B cell (primary cell): ENCODE data around the gene GET4.

ENCODE experiments used
- CTCF ChIP-seq: fragments of 200-600 bp; IDR thresholded peaks from one replicate; pipeline ENCODE4 v1.8.0; 2022; ENCODE audit warnings: antibody characterized with exemption, mild to moderate bottlenecking
- EZH2 ChIP-seq: IDR thresholded peaks from 2 replicates; pipeline ENCODE4 v1.6.1; 2012; ENCODE audit warnings: borderline replicate concordance, low read depth, mild to moderate bottlenecking, moderate library complexity, low read length; ENCODE audit not compliant: insufficient read depth, poor library complexity, severe bottlenecking

- TF ChIP-seq CTCF (no peak), EZH2 (no peak)
These were observed 11.1 kb downstream of the GET4 start for GRCh38 chr7:887488-887820.
